HG02571 (cell line): Measurements from ENCODE around the gene TBKBP1.

Experiments
- ATAC-seq: cut with Tn5 transposase; IDR thresholded peaks from one replicate; pipeline ENCODE4 v1.9.1; 2021; ENCODE audit warnings: mild to moderate bottlenecking, moderate library complexity; ENCODE audit not compliant: unreplicated experiment

The TBKBP1 gene

DNA sequence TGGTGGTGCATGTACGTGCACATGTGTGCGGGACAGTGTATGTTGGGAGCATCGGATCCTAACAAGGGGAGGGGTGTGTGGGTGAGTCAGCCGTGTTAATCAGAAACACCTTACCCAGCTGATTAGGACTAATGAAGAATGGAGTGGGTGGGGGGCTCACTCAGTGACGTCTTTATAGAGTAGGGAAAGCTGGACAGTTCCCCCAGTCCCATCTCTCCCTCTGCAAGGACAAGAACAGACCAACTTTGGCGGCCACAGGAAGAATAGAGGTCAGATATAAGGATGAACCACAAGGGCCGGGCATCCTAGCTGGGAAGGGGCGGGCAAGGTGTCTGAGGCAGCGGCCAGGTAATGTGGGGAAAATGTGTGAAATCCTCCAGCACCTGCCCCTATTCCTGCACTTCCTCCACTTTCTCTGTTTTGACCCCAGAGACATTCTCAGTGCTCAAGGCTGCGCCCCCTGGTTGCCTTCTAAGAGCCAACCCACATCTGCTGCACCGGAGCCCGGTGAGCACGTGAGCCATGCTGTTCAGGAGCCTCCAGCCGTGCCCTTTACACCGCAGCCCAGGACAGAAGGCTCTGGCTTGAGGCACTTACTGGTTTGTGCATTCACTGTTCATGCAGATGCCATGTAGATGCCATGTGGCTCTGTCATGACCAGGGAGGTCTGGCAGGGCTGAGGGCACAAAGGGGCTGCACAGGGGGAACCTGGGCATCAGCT is 20.2 kb downstream of the TBKBP1 start:
- ATAC-seq, result no peak

DNA sequence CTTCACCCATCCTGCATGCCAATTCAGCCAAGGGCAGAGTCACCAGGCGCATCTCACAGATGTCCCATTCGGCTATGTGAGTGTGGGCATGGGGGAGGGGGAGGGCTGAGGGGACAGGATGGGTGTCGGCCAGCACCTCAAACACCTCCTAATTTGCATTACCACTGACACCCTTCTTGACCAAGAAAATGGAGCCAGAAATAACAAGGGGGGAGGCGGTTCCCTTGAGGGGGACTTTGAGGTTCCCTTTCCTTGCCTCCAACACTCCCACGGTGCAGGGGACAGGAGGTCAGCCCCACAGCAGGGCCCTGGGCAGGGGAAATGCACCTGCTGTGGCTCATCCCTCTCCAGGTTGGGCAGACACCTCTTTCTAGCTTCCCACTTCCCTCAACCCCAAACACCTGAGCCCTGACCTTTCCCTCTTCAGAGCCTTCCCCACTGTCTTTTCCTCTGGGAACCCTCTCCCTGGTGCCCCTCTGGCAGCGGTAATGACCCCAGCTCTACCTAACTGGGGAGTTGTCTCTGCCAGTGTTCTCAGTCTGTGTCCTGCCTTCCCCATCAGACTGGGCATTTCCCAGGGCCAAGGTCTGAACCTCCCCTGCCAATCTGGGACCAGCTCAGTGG is 20.9 kb downstream of the TBKBP1 start:
- no peak for ATAC-seq

DNA sequence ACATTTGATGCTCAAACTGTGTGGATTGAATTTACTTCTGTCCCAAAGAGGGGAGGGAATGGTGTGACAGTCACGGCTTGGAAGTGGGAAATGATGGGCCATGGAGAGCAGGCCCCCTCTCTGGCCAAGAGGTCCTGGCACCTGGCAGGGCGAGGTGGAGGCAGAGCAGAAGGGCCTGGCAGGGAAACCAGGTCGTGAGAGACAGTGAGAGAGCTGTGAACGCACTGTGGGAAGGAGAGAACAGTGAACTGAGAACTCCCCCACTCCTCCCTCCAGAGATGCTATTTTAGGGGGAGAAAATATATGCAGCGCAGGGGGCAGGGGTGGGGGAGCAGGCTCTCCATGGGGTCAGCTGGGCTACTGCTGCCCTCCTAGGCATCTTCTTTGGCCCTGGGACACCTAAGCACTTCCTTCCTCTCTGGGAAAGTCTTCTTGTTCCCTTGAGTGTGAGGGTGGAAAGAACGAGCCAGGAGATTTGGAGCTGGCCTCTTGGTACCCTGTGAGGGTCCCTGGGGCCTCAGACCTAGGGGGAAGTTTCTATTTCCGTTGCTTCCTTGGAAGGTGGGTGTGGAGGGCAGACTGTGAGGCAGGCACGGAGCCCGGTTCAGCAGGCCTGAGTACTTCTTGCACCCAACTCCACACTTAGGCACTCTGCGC is 21.8 kb downstream of the TBKBP1 start:
- ATAC-seq, result no peak

DNA sequence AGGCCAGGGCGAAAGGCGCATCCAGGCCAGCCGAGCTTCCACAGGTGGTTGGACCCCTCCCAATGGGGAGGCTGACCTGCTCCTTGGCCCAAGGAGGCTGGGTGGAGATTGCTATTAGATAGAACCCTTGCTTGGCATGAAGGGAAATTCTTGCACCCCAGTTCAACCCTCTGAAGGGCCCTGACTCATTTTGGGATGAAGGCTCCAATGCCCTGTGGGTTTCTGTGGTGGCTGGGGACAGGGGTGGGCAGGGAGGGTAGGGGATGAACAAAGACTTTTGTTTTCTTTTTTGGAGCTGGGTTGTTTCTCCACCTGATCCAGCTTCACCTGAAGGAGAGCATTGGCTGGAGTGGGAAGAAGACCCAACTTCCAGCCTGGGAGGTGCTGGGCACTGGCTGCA is 22.4 kb downstream of the TBKBP1 start:
- no peak for ATAC-seq

DNA sequence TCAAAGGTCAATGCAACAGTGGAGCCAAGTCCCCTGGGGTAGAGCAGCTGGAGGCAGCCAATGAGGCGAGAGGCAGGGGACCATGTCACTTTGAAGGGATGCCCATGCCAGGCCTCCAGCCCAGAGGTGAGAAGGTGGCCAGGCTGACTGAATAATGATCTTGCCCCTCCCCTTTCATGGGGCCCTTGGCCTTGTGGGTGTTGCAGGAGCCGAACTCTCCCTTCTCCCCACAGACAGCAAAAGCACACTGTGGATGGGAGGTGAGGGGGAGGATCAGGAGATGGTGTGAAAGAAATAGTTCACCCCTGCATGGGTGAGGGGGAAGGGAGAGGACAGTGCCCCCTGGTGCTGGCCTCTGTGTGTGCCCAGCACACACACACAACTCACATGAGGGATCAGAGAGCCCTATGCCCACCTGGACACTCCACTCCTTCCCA is 23.3 kb downstream of the TBKBP1 start:
- no peak for ATAC-seq

DNA sequence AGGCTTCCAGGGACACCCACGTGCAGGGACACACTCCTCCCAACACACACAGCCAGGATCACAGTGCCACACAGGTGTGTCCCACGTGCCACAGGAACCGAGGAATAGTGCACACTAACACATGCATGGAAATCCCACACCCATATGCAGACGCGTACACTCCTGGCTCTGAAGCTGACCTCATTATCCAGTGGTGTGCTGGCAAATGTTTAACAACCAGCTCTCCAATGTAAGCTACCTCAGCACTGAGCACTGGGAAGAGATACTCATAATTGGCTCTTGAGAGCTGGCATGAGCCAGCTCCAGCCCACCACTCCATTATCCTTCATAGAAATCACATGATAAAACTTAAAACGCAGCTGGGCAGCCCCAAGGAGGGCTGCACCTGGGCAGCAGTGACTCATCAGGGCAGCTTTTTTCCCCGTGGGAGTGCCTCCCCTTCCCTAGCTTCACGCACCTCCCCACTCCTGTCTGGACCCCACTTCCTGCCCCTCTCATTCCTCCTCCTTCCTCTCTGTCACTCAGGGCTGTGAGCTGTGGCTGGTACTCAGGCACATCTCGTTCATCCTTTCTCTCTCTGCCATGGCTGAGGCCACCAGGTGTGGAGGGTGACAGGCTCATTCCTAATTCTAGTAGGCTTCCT is 24.1 kb downstream of the TBKBP1 start:
- ATAC-seq, result no peak

DNA sequence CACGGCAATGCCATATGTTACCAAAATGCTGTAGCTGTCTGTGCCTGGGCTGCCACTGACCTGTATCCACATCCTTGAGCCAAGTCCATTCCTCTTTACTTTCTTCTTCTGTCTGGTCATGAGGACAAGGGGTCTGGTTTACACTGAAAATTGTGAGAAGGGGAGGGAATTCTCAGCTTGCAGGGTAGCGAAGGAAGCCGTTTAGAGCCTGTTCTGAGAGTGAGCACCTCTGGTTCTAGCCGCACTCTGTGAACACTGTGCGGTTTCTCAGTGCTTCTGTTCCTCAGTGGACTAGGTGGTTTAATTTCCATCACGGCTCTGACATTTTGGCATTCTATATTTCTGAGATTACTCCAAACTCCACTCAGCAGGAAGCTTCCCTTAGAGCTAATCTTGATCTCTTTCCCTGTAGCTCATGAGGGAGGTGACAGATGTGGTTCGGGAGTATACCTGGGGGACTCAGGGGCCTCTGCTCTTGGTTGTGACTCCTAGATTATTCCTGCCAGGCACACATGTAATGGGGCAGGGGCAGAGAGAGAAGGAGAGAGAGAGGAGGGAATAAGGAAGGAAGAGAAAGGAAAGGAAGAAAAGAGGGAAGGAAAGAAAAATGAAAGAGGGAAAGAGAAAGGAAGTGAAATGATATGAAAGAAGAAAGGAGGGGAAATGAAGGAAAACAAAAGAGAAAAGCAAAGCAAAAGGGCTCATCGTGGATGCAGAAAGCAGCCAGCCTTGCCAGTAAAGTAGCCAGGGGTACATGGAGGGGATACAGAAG is 24.9 kb downstream of the TBKBP1 start:
- no peak for ATAC-seq

DNA sequence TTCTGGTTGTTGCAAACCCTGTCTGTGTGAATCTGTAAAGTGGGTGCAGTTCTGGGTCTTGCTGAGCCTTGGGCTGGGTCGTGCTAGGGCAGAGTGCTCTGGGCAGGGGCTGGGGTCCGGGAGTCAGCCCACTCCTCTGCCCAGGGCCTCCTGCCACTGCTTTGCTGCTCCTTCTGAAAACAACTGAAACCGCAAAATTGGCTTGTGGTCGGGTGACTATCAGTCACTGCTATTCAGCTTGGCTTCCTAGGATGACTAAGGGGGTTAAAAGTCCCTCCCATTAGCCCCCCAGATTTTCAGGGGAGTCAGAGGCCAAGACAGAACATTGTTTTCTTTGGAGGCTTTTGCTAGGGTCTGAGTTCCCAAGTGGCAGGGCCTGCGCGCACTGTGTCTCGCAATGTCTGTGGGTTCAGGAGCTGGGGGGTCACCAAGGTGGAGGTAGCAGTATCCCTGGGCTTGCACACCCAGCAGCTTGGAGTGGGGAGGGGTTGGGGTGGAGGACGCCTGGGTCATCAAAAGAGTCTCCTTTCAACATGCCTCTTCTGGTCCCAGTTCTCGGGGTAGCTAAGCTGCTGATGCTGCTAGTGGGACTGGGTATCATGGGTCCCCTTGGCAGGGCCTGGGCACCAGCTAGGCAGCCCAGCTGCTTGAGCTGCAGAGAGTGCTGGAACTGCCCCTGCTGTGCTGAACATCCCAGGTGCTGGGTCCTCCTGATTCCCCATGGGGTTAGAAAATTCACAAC is 25.6 kb downstream of the TBKBP1 start:
- no peak for ATAC-seq

DNA sequence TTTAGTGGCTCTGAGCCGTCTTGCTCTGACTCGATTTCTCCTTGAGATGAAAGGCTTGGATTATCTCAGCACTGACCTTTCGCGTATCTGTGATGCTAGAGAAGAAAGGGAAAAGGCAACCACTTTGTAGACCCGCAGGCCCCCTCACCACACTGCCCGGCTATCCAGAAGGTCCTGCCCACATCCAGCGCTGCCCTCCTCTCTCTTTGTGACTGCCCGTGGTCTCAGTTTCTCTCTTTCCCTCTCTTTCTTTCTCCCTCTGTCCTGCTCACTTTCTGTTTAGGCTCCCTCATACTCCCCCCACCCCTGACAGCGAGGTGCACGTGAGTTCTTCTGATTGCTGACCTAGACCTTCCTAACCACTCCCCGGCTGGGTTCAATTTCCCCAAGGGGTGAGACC is 26.2 kb downstream of the TBKBP1 start:
- no peak for ATAC-seq

DNA sequence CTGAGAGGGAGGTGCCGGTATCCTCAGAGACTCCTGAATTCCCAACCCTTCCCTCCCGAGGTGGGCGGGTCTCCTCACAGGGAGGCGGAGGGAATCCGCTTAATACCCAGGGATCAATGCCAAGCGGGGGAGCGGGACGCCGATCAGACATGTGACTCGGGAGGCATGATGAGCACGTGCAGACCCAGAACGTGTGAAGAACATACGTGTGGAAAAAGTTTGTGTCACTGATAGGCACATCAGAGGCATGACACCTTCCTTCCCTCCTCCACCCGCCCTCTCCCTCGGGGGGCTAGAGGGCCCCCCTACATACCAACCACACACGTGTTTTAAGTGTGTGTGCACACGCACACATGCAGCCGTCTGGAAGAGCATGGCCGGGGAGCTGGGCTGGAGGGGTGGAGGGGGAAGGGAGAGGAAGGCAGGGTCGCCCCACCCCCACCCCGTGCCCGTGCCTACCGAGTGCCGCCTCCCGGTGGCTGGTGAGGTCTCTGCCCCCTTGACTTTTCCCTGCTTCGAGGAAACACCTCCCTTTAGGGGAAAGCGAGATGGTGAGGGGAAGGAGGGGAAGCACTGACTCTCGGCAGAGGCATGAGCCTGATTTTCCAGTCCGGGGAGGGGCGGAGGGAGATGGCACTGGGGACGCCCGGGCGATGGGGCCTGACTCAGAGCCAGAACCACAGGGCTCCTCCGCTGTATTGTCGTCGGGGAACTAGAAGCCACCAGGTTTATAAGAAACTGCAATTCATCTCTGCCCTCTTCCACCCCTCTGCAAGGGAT is 27.0 kb downstream of the TBKBP1 start:
- ATAC-seq, result no peak

DNA sequence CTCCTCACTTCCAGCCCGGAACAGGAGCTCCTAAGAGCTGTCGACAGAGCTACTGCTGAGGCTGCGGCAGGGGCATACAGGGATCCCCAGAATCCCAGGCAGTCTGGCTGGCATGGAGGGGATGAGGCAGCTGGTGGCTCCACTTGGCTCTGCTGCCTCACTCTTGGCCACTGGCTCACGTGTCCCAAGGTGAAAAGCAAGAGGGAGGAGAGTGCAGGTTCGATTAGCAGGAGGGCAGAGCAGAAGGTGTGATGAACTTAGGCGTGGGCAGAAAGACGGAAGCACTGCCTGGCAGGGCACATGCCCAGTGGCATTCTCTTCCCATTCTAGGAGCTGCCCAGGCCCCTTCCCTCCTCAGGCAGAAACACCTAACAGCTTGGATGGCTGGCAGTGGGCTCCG is 27.8 kb downstream of the TBKBP1 start:
- ATAC-seq, result no peak

DNA sequence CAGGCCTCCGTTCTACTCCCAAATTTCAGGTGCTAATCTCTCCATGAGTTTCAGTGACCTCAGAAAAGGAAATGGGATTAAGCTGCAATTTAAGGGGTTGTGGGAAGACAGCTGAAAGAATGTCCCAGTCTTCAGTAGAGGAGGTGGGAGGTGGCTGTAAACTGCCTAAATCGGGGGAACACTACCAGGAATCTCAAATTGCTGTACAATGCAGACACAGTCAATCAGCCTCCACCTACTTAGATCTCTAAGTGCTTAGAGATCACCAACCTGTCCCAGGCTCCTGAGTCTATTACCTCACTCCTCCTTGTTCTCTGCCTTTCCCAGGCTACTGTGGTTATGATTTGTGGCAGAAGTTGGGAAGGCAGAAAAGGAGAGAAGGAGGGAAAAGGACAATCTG is 30.7 kb downstream of the TBKBP1 start:
- no peak for ATAC-seq

DNA sequence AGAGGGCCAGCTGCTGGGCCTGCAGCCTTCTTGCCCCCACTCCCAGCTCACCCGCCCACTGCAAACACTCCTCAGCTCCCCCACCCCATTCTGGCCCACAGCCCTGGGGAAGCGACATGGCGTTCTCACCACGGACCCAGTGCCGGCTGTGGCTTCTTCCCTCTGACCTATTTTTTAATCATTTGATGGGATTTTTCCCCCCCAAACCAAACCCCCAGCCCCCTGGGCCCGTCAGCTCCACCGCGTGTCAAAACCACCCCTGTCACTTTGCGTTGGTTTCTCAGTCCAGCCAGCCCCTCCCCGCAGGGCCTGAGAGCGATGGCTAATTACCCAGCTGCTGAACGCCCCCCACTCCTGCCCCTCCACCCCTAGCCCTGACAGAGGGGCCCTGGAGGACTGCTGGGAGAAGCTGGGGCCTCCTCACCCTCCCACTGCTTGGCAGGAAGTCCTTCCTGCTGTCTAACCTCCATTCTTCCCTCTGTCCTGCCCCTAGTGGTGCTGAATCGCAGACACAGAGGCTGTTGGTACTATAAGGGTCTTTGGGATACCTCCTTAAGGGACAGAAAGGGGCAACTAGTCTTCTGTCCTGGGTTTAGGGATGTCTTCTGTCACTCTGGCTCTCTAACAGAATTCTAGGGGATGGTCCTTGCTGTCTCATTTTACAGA is 31.6 kb downstream of the TBKBP1 start:
- ATAC-seq, result no peak

DNA sequence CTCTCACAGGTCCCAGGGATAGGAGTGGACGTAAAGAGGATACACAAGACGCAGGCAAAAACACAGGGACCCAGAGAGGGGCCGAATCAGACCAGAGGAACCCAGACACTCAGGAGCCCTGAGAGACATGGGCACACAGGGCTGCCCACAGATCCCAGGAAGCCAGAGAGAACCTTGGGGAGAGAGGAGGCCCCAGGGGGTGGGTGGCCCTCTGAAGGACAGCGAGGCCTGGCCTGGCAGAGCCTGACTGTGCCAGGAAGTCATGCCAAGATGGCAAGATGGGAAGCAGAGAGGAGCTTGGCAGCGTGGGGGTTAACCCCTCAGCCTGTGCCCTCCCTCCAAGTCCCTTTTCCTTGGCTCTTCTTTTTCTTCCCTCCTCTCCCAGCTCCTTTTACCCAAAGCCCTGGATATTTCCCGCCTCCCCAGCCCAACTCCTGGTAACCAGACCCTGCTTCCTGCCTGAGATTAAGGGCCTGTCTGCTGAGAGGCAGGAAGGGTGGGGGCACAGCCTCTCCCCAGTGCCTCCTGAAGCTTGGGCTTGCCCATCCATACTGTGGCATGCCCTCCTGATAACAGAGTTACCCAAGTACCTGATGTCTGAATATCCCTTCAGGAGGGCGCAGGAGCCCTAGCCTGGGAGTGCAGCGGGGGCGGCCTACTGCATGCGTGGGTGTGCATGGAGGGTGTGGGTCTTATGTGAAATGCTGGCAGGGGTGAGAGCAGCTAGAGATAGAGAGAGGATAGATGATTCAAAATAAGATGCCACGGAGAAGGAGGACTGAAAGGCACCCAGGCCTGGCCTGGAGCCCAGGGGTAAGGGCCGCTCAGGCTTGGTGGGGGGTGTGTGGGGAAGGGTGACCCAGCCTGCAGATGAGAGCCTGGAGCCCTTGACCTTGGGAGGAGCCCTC is 33.1 kb downstream of the TBKBP1 start:
- no peak for ATAC-seq

DNA sequence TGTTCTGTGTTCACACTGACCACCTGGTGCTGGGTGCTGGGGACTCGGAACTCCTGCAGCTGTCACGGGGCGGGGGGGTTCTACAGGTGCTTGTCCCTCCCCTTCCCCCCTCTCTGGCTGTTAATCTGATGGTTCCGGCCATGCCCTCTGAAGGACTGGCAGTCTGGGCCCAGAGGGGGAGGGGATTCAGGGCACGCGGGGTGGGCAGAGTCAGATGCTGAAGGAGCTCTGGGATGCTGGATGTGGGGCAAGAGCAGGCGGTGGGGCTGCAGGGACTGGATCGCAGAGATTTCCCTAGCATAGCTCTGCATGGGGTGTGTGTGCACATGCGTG is 33.7 kb downstream of the TBKBP1 start:
- no peak for ATAC-seq

DNA sequence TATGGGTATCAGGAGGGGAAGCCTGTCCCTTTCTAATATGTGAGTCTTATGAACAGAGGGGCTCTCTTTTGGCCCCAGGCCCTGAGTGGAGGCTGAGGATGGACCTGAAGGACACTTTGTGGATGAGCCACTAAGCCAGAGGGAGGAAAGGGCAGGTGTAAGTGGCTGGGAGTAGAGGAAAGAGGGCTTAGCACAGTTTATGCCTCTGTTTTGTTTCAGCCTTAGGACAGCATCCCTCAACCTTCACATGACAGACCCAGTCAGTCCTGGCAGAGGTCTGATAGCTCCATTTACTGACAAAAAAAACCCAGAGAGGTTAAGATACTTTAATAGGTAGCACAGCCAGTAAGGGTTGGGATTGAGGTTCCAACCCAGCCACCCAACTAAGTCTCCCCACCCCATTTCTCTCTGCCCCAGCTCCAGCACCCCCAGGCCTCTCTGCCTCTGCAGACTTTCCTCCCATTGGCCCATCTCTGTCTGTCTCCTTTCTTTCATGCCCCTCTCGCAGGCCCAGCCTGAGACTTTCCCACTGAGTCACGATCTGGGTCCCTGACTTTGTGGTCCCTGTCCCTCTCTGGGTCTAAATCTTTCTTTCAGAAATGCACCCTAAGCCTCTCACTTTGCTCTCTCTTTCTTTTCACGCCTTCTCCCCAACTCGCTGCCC is 34.4 kb downstream of the TBKBP1 start:
- ATAC-seq, result no peak

DNA sequence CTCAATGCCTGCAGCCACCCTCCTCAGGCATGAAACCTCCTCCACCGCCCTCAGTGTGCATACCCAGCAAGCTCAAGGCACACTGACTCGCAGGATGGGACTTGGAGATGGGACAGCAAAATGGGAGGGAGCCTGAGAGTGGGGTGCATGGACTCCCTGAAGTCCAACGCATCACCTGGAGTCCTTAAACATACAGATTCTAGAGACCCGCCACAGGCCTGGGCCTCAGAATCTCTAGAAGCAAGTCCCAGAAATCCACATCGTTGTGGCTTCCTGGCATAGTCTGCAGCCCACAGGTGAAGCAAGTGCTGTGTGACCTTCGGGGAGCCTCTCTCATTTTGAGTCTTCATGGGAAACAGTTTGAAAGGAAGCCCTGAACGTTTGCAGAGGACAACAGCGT is 35.5 kb downstream of the TBKBP1 start:
- no peak for ATAC-seq

DNA sequence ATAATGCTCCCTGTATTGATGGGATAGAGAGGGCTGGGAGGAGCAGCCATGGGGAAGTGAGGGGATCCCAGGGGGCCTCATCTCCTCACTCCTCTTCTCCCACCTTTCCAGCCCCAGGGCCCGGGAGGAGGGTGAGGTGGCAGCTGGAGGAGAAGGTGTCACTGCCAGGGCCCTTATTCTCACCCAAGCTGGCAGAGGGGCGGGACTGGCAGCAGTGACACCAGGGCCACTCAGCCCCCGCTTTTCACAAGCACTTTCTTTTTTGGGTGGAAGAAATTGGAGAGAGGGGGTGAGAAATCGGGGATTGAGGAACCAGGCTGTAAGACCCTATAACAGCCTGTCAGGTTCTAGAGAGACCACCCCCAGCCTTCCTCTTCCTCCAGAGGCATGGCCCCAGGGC is 36.7 kb downstream of the TBKBP1 start:
- no peak for ATAC-seq
